ENCODE data around the gene UBE3B.

- TF ChIP-seq POLR2A (IDR thresholded peaks at IDR 0.05; ENCODE audit: low read depth, low read length) = peak; percentile 83
- TF ChIP-seq POLR2AphosphoS5 (IDR thresholded peaks at IDR 0.05; ENCODE audit: low read depth, low read length) = peak; percentile 55; the same call in 1 of the 2 replicates
These were observed 95.8 kb downstream of the UBE3B start, which contains the start of the genes MMAB and MVK for GRCh38 chr12:109573029-109573913.
